ENCODE results near the gene OPCML. TPM values are rescaled to one million over a fixed set of nuclear protein-coding genes. Genes with fewer than 3 reads are reported as not detected.

The OPCML gene
- total and polyA plus RNA-seq, 2 experiments from 2014 or later = 1.2 to 4.4 TPM

- peaks cover 24% of the 10 kb centered on the region for H3K27me3 Mint-ChIP-seq (ENCODE audit: insufficient read depth, low read depth, poor library complexity)
- H3K4me2 ChIP-seq = no peak overlapping the region
- no peak for DNase-seq (ENCODE audit: low spot score)
Measured at GRCh38 chr11:132999031-132999430, 533.3 kb downstream of the OPCML start.

More at GRCh38 chr11:132999031-132999430, 533.3 kb downstream of the OPCML start:
- H3K4me3 Mint-ChIP-seq = no peak overlapping the region
- no peaks in the 10 kb centered on the region; the same call in 1 of the 2 replicates for H3K9me2 ChIP-seq (ENCODE audit: insufficient read depth)
- no peaks in the 10 kb centered on the region for H3K36me3 ChIP-seq (ENCODE audit: insufficient read depth)
- no peak overlapping the region for H3K27ac ChIP-seq (ENCODE audit: low read depth)
- no peak overlapping the region for H2AFZ ChIP-seq
- no peak overlapping the region for H3K4me3 ChIP-seq
- peaks cover 23% of the 10 kb centered on the region for H3K27me3 ChIP-seq (ENCODE audit: insufficient read depth)
- H3K4me1 ChIP-seq (ENCODE audit: insufficient read depth) = peaks cover 10% of the 10 kb centered on the region
- TF ChIP-seq NANOG (IDR thresholded peaks at IDR 0.05; ENCODE audit: borderline replicate concordance) (no peak), CTCF (conservative IDR thresholded peaks at IDR 0.05; ENCODE audit: low read depth in 2 of 2) (no peak), CREB1 (CRISPR knock-in tag; IDR thresholded peaks at IDR 0.05; ENCODE audit: low read depth) (no peak), ZNF114 (CRISPR knock-in tag; IDR thresholded peaks at IDR 0.05) (no peak), POLR2AphosphoS5 (IDR thresholded peaks at IDR 0.05; ENCODE audit: low read depth) (no peak), EZH2phosphoT487 (IDR thresholded peaks at IDR 0.05; ENCODE audit: unreplicated experiment) (no peak), JUNB (IDR thresholded peaks at IDR 0.05; ENCODE audit: unreplicated experiment) (no peak), STAT1 (IDR thresholded peaks at IDR 0.05; ENCODE audit: unreplicated experiment) (no peak), ZNF462 (CRISPR knock-in tag; IDR thresholded peaks at IDR 0.05) (no peak), EZH2 (IDR thresholded peaks at IDR 0.05; ENCODE audit: low read depth, unreplicated experiment) (no peak), ZNF331 (CRISPR knock-in tag; IDR thresholded peaks at IDR 0.05; ENCODE audit: low read depth) (no peak), REST (IDR thresholded peaks at IDR 0.05; ENCODE audit: unreplicated experiment) (no peak), ETS1 (IDR thresholded peaks at IDR 0.05) (no peak)
- H3K9me3 Mint-ChIP-seq = peaks cover 10% of the 10 kb centered on the region
- ATAC-seq = peak; percentile 63
- no peaks in the 10 kb centered on the region for H4K20me1 ChIP-seq (replicated peaks; ENCODE audit: insufficient read depth)
- H3K4me1 Mint-ChIP-seq = peaks cover 8% of the 10 kb centered on the region; the same call in 1 of the 3 replicates
- H3F3A ChIP-seq (replicated peaks; ENCODE audit: low read depth) = 0 out of 2 replicates have a peak, but pooled peaks cover 2% of the 10 kb centered on the region
- H3K27ac Mint-ChIP-seq = no peak overlapping the region
- no peaks in the 10 kb centered on the region for H3K79me2 ChIP-seq (replicated peaks; ENCODE audit: insufficient read depth)
- no peaks in the 10 kb centered on the region; the same call in 2 of the 3 replicates for H3K36me3 Mint-ChIP-seq (ENCODE audit: low read depth)

Data from GM23338 (cell line).